PC-9 (cell line): ENCODE measurements around the gene SIRPA. TPM values are rescaled to one million over a fixed set of nuclear protein-coding genes. Genes with fewer than 3 reads are reported as not detected.

ENCODE experiments used
- BruUV-seq: library from RNA; stranded (reverse); fragments of 400-500 nt; replicated peaks from 2 replicates; lab custom pipeline; 2021; lab: Mats Ljungman, UMichigan
- CTCF ChIA-PET: fragments of 300-600 bp; sonication (Branson Sonifier 250); formaldehyde crosslinking; loops from one replicate; lab custom pipeline; 2022; ENCODE audit warnings: antibody characterized with exemption; lab: Charles Lee
- POLR2A ChIA-PET: fragments of 300-600 bp; sonication (Branson Sonifier 250); formaldehyde crosslinking; loops from one replicate; lab custom pipeline; 2022; ENCODE audit warnings: antibody characterized with exemption; ENCODE audit not compliant: unreplicated experiment; lab: Charles Lee
- DNase-seq, 2 experiments: peaks; one replicate each; pipeline versions ENCODE4 v3.0.0 to v3.0.0-alpha.2; 2015 to 2022; ENCODE audit warnings: mixed read lengths in 1 of 2
- H2AFZ ChIP-seq: fragments of 200-600 bp; sonication (generic); 2 replicates; pipeline ENCODE4 v1.8.1; 2017; ENCODE audit warnings: antibody characterized with exemption
- H3F3A ChIP-seq: fragments of 200-600 bp; sonication (generic); 2 replicates; pipeline ENCODE4 v1.8.1; 2017; ENCODE audit warnings: antibody characterized with exemption, mild to moderate bottlenecking, low read depth; ENCODE audit not compliant: insufficient read depth
- H3K27ac ChIP-seq: fragments of 200-600 bp; sonication (generic); 2 replicates; pipeline ENCODE4 v1.6.1; 2016; ENCODE audit warnings: mixed run types
- H3K27me3 ChIP-seq: fragments of 200-600 bp; sonication (generic); 2 replicates; pipeline ENCODE4 v1.6.1; 2016; ENCODE audit warnings: low read depth, mixed run types; ENCODE audit not compliant: insufficient read depth
- H3K36me3 ChIP-seq: fragments of 200-600 bp; sonication (generic); 2 replicates; pipeline ENCODE4 v1.6.1; 2016; ENCODE audit warnings: low read depth, mixed run types
- H3K4me1 ChIP-seq: fragments of 200-600 bp; sonication (generic); replicated peaks from 2 replicates; pipeline ENCODE4 v1.6.1; 2016; ENCODE audit warnings: mixed run types; ENCODE audit not compliant: insufficient read depth
- H3K4me2 ChIP-seq: fragments of 200-600 bp; sonication (generic); 2 replicates; pipeline ENCODE4 v1.6.1; 2017; ENCODE audit warnings: mixed run types
- H3K4me3 ChIP-seq: fragments of 200-600 bp; sonication (generic); 2 replicates; pipeline ENCODE4 v1.6.1; 2016; ENCODE audit warnings: mixed run types
- H3K79me2 ChIP-seq: fragments of 200-600 bp; sonication (generic); 2 replicates; pipeline ENCODE4 v1.6.1; 2017; ENCODE audit warnings: low read depth, mixed run types
- H3K9me2 ChIP-seq: fragments of 200-600 bp; sonication (generic); 2 replicates; pipeline ENCODE4 v1.8.1; 2017; ENCODE audit warnings: mild to moderate bottlenecking; ENCODE audit not compliant: insufficient read depth
- H3K9me3 ChIP-seq: fragments of 200-600 bp; sonication (generic); 2 replicates; pipeline ENCODE4 v1.8.1; 2016; ENCODE audit warnings: low read depth; ENCODE audit not compliant: insufficient read depth
- H4K20me1 ChIP-seq: fragments of 200-600 bp; sonication (generic); 2 replicates; pipeline ENCODE4 v1.8.1; 2017; ENCODE audit not compliant: insufficient read depth
- CTCF ChIP-seq: fragments of 200-600 bp; sonication (generic); conservative IDR thresholded peaks from 2 replicates; pipeline ENCODE4 v1.6.1; 2017; ENCODE audit warnings: mixed run types, antibody characterized with exemption, mild to moderate bottlenecking, moderate library complexity
- EZH2 ChIP-seq: fragments of 200-600 bp; sonication (generic); IDR thresholded peaks from 2 replicates; pipeline ENCODE4 v1.8.0; 2017; ENCODE audit warnings: antibody characterized with exemption, low read depth
- intact Hi-C: fragments of 100-400 bp; cut with micrococcal nuclease; formaldehyde crosslinking; loops from one replicate; pipeline ENCODE4 v1.10.0; 2022; ENCODE audit not compliant: unreplicated experiment
- total RNA-seq: library from RNA; stranded (reverse); gene quantifications from 2 replicates; pipeline ENCODE4 v1.2.3, GENCODE V29; 2021

SIRPA gene
- total RNA-seq, 1 experiment from 2014 or later, result 18.4 TPM

- BruUV-seq, result no TSS peak
- no peak overlapping the region for H3K4me3 ChIP-seq
- no peaks in the 10 kb centered on the region for H4K20me1 ChIP-seq
- no peaks in the 10 kb centered on the region for H3K9me2 ChIP-seq
- intact Hi-C loops, result no loop called here
- DNase-seq, result no peak
- H3K4me1 ChIP-seq, result no peaks in the 10 kb centered on the region
- no peak overlapping the region for H3K4me2 ChIP-seq
- TF ChIP-seq EZH2, result no peak
- TF ChIP-seq CTCF, result no peak
- H3K79me2 ChIP-seq, result no peaks in the 10 kb centered on the region
- H3K27ac ChIP-seq, result no peak overlapping the region
- H3K36me3 ChIP-seq, result no peaks in the 10 kb centered on the region
- ChIA-PET CTCF (no interaction called here), POLR2A (no interaction called here)
- H2AFZ ChIP-seq, result no peak overlapping the region
- no peaks in the 10 kb centered on the region for H3F3A ChIP-seq
- no peaks in the 10 kb centered on the region for H3K27me3 ChIP-seq
- H3K9me3 ChIP-seq, result no peaks in the 10 kb centered on the region
These were observed 32.0 kb downstream of the SIRPA start for GRCh38 chr20:1927217-1927616.

GRCh38 chr20:1928154-1928553 is 32.9 kb downstream of the SIRPA start:
- Histone ChIP-seq H3F3A (no peaks in the 10 kb centered on the region), H2AFZ (no peak overlapping the region), H3K27ac (no peak overlapping the region), H4K20me1 (no peaks in the 10 kb centered on the region), H3K4me1 (no peaks in the 10 kb centered on the region), H3K9me2 (no peaks in the 10 kb centered on the region), H3K27me3 (no peaks in the 10 kb centered on the region), H3K4me3 (no peak overlapping the region), H3K79me2 (no peaks in the 10 kb centered on the region), H3K36me3 (no peaks in the 10 kb centered on the region), H3K9me3 (no peaks in the 10 kb centered on the region), H3K4me2 (no peak overlapping the region)
- no peak for DNase-seq
- ChIA-PET CTCF (interaction anchor here (0.6 kb wide), 1 partner anchor 262 kb away, joined by 3 read pairs; no protein-coding TSS in a partner anchor), POLR2A (interaction anchor here (0.6 to 0.8 kb wide), 2 partner anchors 9 to 84 kb away, joined by 3 read pairs; no protein-coding TSS in a partner anchor)
- TF ChIP-seq EZH2 (no peak), CTCF (no peak)
- intact Hi-C loops, result no loop called here
- no TSS peak for BruUV-seq

GRCh38 chr20:1928782-1929181 is 33.6 kb downstream of the SIRPA start:
- no peak for DNase-seq
- ChIA-PET POLR2A (interaction anchor here (0.6 to 0.8 kb wide), 2 partner anchors 10 to 84 kb away, joined by 3 read pairs; no protein-coding TSS in a partner anchor), CTCF (interaction anchor here (0.6 kb wide), 1 partner anchor 262 kb away, joined by 3 read pairs; no protein-coding TSS in a partner anchor)
- Histone ChIP-seq H4K20me1 (no peaks in the 10 kb centered on the region), H3K4me2 (no peak overlapping the region), H3K4me3 (no peak overlapping the region), H3K4me1 (no peaks in the 10 kb centered on the region), H2AFZ (no peak overlapping the region), H3K27ac (no peak overlapping the region), H3K79me2 (no peaks in the 10 kb centered on the region), H3K27me3 (no peaks in the 10 kb centered on the region), H3K9me2 (no peaks in the 10 kb centered on the region), H3K9me3 (no peaks in the 10 kb centered on the region), H3F3A (no peaks in the 10 kb centered on the region), H3K36me3 (no peaks in the 10 kb centered on the region)
- intact Hi-C loops, result no loop called here
- TF ChIP-seq CTCF (no peak), EZH2 (no peak)
- no TSS peak for BruUV-seq
